Breast epithelium (tissue), 4 donors: Measurements from ENCODE around the gene RPGR. TPM values are rescaled to one million over a fixed set of nuclear protein-coding genes. Genes with fewer than 3 reads are reported as not detected.

Experiments used
- DNase-seq, 2 donors: peaks; one replicate each; pipeline ENCODE4 v3.0.0-alpha.2; 2019; ENCODE audit warnings: low spot score in 2 of 2
- H3K27ac ChIP-seq, 2 donors: fragments of 200-600 bp; sonication (generic) in 1 of 2; one replicate each; pipeline ENCODE4 v1.5.1; 2016 to 2019; ENCODE audit warnings: mild to moderate bottlenecking in 1 of 2
- H3K27me3 ChIP-seq, 2 donors: fragments of 200-600 bp; sonication (generic) in 1 of 2; one replicate each; pipeline versions ENCODE4 v1.5.1 to v1.6.0; 2017 to 2019; ENCODE audit warnings: control low read depth in 1 of 2, mild to moderate bottlenecking in 1 of 2
- H3K36me3 ChIP-seq: fragments of 200-600 bp; one replicate; pipeline ENCODE4 v1.5.1; 2019
- H3K4me1 ChIP-seq, 2 donors: fragments of 200-600 bp; sonication (generic); one replicate each; pipeline ENCODE4 v1.5.1; 2016 to 2019; ENCODE audit warnings: control low read depth in 1 of 2
- H3K4me3 ChIP-seq, 3 donors: fragments of 200-600 bp; sonication (generic); 1 replicate in 2 of 3; 2 replicates in 1 of 3; pipeline ENCODE4 v1.5.1; 2016 to 2019; ENCODE audit warnings: mild to moderate bottlenecking in 3 of 3, moderate library complexity in 2 of 3
- H3K9me3 ChIP-seq, 2 donors: fragments of 200-600 bp; sonication (generic) in 1 of 2; one replicate each; pipeline ENCODE4 v1.5.1; 2016 to 2019; ENCODE audit warnings: control low read depth in 1 of 2
- POLR2A ChIP-seq: fragments of 450-650 bp; IDR thresholded peaks from one replicate; pipeline ENCODE4 v1.6.1; 2016; ENCODE audit warnings: antibody characterized with exemption, mild to moderate bottlenecking, moderate library complexity
- POLR2AphosphoS5 ChIP-seq, 3 donors: sonication (generic); formaldehyde crosslinking; IDR thresholded peaks; one replicate each; pipeline ENCODE4 v1.6.1; 2017; ENCODE audit warnings: antibody characterized with exemption in 3 of 3
- intact Hi-C: fragments of 100-400 bp; cut with DNase I; formaldehyde crosslinking; loops from one replicate; pipeline ENCODE4 v1.15.1; 2023; ENCODE audit warnings: low total_unique reads
- total RNA-seq, 3 donors: library from RNA; depleted of rRNA; stranded (reverse); fragments of >200 nt; gene quantifications; one replicate each; pipeline ENCODE4 v1.1.0, GENCODE V29; 2016
- TF ChIP-seq, protein P1 (sequence below), 3 donors: fragments of 450-650 bp; IDR thresholded peaks; one replicate each; pipeline ENCODE4 v1.5.1; 2016 to 2017; ENCODE audit warnings: antibody characterized with exemption in 3 of 3, mild to moderate bottlenecking in 3 of 3, moderate library complexity in 3 of 3

Gene RPGR
- total RNA-seq, 3 donors from 2014 or later = 33.1 to 40.3 (median 38.6) TPM

- Histone ChIP-seq H3K36me3 (no peaks in the 10 kb centered on the region), H3K27ac (no peak overlapping the region), H3K9me3 (no peaks in the 10 kb centered on the region), H3K4me3 (no peak overlapping the region), H3K27me3 (peaks cover 0 to 8% of the 10 kb centered on the region in 2 donors), H3K4me1 (no peaks in the 10 kb centered on the region)
- DNase-seq = no peak
- intact Hi-C loops = loop anchor here (1.0 kb wide), 1 partner anchor 10 kb away; no protein-coding TSS in a partner anchor
- TF ChIP-seq, protein P1, sequence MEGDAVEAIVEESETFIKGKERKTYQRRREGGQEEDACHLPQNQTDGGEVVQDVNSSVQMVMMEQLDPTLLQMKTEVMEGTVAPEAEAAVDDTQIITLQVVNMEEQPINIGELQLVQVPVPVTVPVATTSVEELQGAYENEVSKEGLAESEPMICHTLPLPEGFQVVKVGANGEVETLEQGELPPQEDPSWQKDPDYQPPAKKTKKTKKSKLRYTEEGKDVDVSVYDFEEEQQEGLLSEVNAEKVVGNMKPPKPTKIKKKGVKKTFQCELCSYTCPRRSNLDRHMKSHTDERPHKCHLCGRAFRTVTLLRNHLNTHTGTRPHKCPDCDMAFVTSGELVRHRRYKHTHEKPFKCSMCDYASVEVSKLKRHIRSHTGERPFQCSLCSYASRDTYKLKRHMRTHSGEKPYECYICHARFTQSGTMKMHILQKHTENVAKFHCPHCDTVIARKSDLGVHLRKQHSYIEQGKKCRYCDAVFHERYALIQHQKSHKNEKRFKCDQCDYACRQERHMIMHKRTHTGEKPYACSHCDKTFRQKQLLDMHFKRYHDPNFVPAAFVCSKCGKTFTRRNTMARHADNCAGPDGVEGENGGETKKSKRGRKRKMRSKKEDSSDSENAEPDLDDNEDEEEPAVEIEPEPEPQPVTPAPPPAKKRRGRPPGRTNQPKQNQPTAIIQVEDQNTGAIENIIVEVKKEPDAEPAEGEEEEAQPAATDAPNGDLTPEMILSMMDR (IDR thresholded peaks at IDR 0.05) = no peak
- TF ChIP-seq POLR2AphosphoS5 (IDR thresholded peaks at IDR 0.05) (no peak), POLR2A (no peak)
Observed at GRCh38 chrX:38312436-38312835, 14.9 kb downstream of the RPGR start.

DNA sequence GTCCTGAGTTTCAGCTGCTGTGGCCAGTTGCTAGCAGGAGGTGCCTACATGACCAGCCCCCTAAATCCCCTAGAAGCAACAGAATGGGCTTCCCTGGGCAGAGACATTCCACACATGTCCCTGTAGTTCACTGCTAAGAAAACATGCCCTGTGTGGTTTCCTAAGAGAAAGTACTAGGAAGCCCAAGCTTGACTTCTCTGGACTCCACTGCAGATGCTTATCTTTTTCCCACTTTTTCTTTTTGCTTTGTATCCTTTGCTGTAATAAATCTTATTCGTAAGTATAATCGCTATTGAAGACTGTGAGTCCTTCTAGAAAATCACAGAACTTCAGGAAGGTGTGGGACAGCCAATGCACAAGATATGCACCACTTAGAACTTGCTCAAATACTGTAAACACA lies 15.6 kb downstream of the RPGR start:
- DNase-seq = no peak
- Histone ChIP-seq H3K36me3 (no peaks in the 10 kb centered on the region), H3K9me3 (no peaks in the 10 kb centered on the region), H3K27ac (no peak overlapping the region), H3K4me3 (no peak overlapping the region), H3K4me1 (no peaks in the 10 kb centered on the region), H3K27me3 (peaks cover 0 to 8% of the 10 kb centered on the region in 2 donors)
- no peak for TF ChIP-seq POLR2AphosphoS5 (IDR thresholded peaks at IDR 0.05)
- TF ChIP-seq, protein P1 (IDR thresholded peaks at IDR 0.05) = no peak
- TF ChIP-seq POLR2A = no peak
- intact Hi-C loops = loop anchor here (1.0 kb wide), 1 partner anchor 9 kb away; no protein-coding TSS in a partner anchor

DNA sequence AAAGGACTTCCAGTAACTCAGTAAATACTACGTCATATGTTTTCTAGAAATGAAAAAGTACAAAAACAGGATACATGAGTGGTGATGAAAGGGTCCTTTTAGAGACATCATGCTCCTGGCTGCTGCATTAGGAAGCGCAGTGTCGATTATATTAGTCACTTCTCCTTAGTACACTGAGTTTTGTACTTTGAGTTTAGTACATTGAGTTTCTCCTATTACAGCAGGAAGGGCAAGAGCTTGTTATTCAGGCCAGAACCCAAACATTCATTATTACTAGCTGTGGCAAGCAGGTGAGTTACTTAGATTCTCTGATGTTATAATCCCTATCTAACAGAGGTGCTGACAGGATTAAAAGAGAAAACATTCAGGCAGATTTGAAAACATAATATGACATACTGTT lies 21.3 kb downstream of the RPGR start:
- Histone ChIP-seq H3K27me3 (peaks cover 0 to 20% of the 10 kb centered on the region in 2 donors), H3K4me3 (no peak overlapping the region), H3K4me1 (no peaks in the 10 kb centered on the region), H3K36me3 (no peaks in the 10 kb centered on the region), H3K27ac (no peak overlapping the region), H3K9me3 (no peaks in the 10 kb centered on the region)
- no peak for DNase-seq
- TF ChIP-seq POLR2A (no peak), POLR2AphosphoS5 (IDR thresholded peaks at IDR 0.05) (no peak)
- TF ChIP-seq, protein P1 (IDR thresholded peaks at IDR 0.05) = no peak
- intact Hi-C loops = no loop called here

DNA sequence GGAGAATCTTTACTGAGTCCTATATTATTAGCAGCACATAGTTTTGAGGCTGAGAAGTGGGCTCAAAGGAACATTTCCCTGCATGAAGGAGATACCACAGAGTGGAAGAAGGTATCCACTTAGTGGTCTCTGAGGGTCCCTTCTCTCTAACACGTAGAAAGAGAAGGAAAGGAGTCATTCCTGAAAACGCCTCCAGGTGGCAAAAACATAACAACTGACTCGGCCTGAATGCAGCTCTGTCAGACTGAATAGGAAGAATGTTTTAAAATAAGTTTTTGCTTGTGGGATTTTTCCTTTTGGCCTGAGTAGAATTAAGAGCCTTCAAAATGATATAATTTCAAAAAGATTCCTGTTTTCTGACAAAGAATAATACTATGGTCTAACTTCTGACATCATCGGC lies 23.3 kb downstream of the RPGR start:
- H3K36me3 ChIP-seq = no peaks in the 10 kb centered on the region
- intact Hi-C loops = no loop called here
- no peak for DNase-seq
- no peak overlapping the region for H3K27ac ChIP-seq
- TF ChIP-seq POLR2AphosphoS5 (IDR thresholded peaks at IDR 0.05) = no peak
- TF ChIP-seq POLR2A = no peak
- TF ChIP-seq, protein P1 (IDR thresholded peaks at IDR 0.05) = no peak
- peaks cover 0 to 20% of the 10 kb centered on the region in 2 donors for H3K27me3 ChIP-seq
- no peak overlapping the region for H3K4me3 ChIP-seq
- H3K4me1 ChIP-seq = no peaks in the 10 kb centered on the region
- H3K9me3 ChIP-seq = no peaks in the 10 kb centered on the region

DNA sequence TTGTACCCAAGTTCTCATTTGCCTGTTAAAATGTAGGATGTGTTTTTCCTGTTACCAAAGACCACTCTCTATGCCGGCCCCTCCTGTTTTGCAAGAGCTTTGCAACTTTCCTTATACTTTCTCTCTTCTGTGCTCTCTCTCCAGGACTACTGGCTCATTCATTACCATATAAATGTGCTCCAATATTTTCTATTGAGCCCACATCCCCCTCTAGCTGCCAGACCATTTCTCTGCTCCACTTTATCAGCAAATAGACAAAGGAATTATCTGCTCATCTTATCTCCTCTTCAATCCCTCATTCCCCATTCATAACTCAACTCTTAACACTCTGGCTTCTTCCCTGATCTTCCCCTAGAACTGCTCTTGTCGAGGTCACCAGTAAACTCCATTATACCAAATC lies 33.6 kb downstream of the RPGR start:
- no peak overlapping the region for H3K4me3 ChIP-seq
- H3K27ac ChIP-seq = no peak overlapping the region
- no peaks in the 10 kb centered on the region for H3K4me1 ChIP-seq
- no peak for TF ChIP-seq POLR2A
- no peak for TF ChIP-seq POLR2AphosphoS5 (IDR thresholded peaks at IDR 0.05)
- H3K27me3 ChIP-seq = peaks cover 0 to 5% of the 10 kb centered on the region in 2 donors
- intact Hi-C loops = no loop called here
- no peaks in the 10 kb centered on the region for H3K36me3 ChIP-seq
- no peak for DNase-seq
- H3K9me3 ChIP-seq = no peaks in the 10 kb centered on the region

DNA sequence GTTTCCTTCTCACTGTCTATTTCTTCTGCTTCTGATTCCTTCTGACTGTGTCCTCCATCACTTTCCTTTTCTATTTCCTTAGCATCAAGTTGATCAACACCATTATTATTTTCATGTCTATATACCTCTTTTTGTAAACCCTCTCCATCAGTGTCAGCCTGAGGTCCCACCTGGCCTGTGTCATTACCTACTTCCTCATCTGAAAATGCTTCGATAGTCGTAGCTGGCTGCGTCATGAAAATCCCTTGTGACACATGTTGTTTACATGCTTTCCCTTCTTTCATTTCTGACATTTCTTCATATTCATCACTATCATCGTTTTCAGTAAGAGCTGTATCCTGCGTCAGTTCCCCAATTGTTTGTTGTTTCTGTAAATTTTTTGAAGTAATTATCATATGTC lies 39.6 kb downstream of the RPGR start:
- H3K27ac ChIP-seq = no peak overlapping the region
- no peaks in the 10 kb centered on the region for H3K36me3 ChIP-seq
- H3K4me1 ChIP-seq = no peaks in the 10 kb centered on the region
- DNase-seq = no peak
- TF ChIP-seq POLR2A (no peak), POLR2AphosphoS5 (IDR thresholded peaks at IDR 0.05) (no peak)
- TF ChIP-seq, protein P1 (IDR thresholded peaks at IDR 0.05) = no peak
- no peaks in the 10 kb centered on the region for H3K9me3 ChIP-seq
- H3K4me3 ChIP-seq = no peak overlapping the region
- H3K27me3 ChIP-seq = peaks cover 0 to 17% of the 10 kb centered on the region in 2 donors
- intact Hi-C loops = loop anchor here (1.0 kb wide), 1 partner anchor 10 kb away; no protein-coding TSS in a partner anchor
